ENCODE measurements around the gene KRTAP5-4.

GRCh38 chr11:1581976-1582375 lies 40.0 kb downstream of the KRTAP5-4 start:
- TF ChIP-seq POLR2A (IDR thresholded peaks at IDR 0.05) (no peak), CTCF (IDR thresholded peaks at IDR 0.05 in 8 of 11, conservative IDR thresholded peaks at IDR 0.05 in 3 of 11) (no peak), POLR2AphosphoS5 (IDR thresholded peaks at IDR 0.05) (no peak)

All from spleen (tissue), 7 donors.